Tibial nerve (tissue), 4 donors: Measurements from ENCODE around the gene SELENOS. TPM values are rescaled to one million over a fixed set of nuclear protein-coding genes. Genes with fewer than 3 reads are reported as not detected.

Experiments used
- DNase-seq, 2 donors: peaks; one replicate each; pipeline ENCODE4 v3.0.0-alpha.2; 2019; ENCODE audit warnings: low spot score in 2 of 2
- H3K27ac ChIP-seq, 4 donors: fragments of 200-600 bp; sonication (generic) in 3 of 4; one replicate each; pipeline ENCODE4 v1.5.1; 2017 to 2019; ENCODE audit warnings: mild to moderate bottlenecking in 1 of 4
- H3K27me3 ChIP-seq, 2 donors: fragments of 200-600 bp; sonication (generic) in 1 of 2; one replicate each; pipeline versions ENCODE4 v1.5.1 to v1.6.0; 2017 to 2019
- H3K36me3 ChIP-seq, 3 donors: fragments of 200-600 bp; sonication (generic); one replicate each; pipeline ENCODE4 v1.5.1; 2018 to 2019
- H3K4me1 ChIP-seq, 4 donors: fragments of 200-600 bp; sonication (generic) in 3 of 4; one replicate each; pipeline ENCODE4 v1.5.1; 2017 to 2019
- H3K4me3 ChIP-seq, 4 donors: fragments of 200-600 bp; sonication (generic) in 3 of 4; one replicate each; pipeline ENCODE4 v1.5.1; 2017 to 2019; ENCODE audit warnings: mild to moderate bottlenecking in 1 of 4, moderate library complexity in 1 of 4
- H3K9me3 ChIP-seq, 4 donors: fragments of 200-600 bp; sonication (generic) in 3 of 4; one replicate each; pipeline ENCODE4 v1.5.1; 2017 to 2019
- CTCF ChIP-seq, 5 experiments: fragments of 200-600 bp in 3 of 5; fragments of 450-650 bp in 2 of 5; sonication (generic) in 3 of 5; IDR thresholded peaks; one replicate each; pipeline ENCODE4 v1.5.1; 2016 to 2019; ENCODE audit warnings: antibody characterized with exemption in 5 of 5, mild to moderate bottlenecking in 3 of 5, moderate library complexity in 2 of 5
- EP300 ChIP-seq, 2 donors: sonication (generic); formaldehyde crosslinking; IDR thresholded peaks; one replicate each; pipeline ENCODE4 v1.6.1; 2017; ENCODE audit warnings: antibody characterized with exemption in 2 of 2, mild to moderate bottlenecking in 1 of 2
- POLR2A ChIP-seq, 2 donors: fragments of 450-650 bp; IDR thresholded peaks; one replicate each; pipeline ENCODE4 v1.6.1; 2017; ENCODE audit warnings: antibody characterized with exemption in 2 of 2, mild to moderate bottlenecking in 2 of 2, moderate library complexity in 2 of 2
- WGBS, 2 donors: methylation state at CpG; one replicate each; pipeline ENCODE4 v1.1.5; 2018; 5-methylcytosine and 5-hydroxymethylcytosine counted together
- total RNA-seq, 4 donors: library from RNA; depleted of rRNA; stranded (reverse); fragments of >200 nt; gene quantifications; one replicate each; pipeline ENCODE4 v1.1.0, GENCODE V29; 2016

The SELENOS gene
- total RNA-seq, 4 donors from 2014 or later, result 64.8 to 104 (median 88.0) TPM

- Histone ChIP-seq H3K4me1 (no peaks in the 10 kb centered on the region), H3K4me3 (no peak overlapping the region), H3K27ac (no peak overlapping the region), H3K27me3 (peaks cover 0 to 9% of the 10 kb centered on the region in 2 donors), H3K36me3 (no peaks in the 10 kb centered on the region), H3K9me3 (no peaks in the 10 kb centered on the region)
- DNase-seq, result no peak
- 84 to 86% methylated on average over 20 of the region's 20 CpGs for WGBS, 2 donors
- TF ChIP-seq CTCF (IDR thresholded peaks at IDR 0.05), result no peak
- TF ChIP-seq POLR2A (IDR thresholded peaks at IDR 0.05), result no peak
Observed at GRCh38 chr15:101318147-101318819, 41.0 kb upstream of the SELENOS start.

GRCh38 chr15:101317336-101317872 is 40.1 kb upstream of the SELENOS start:
- Histone ChIP-seq H3K4me3 (no peak overlapping the region), H3K9me3 (no peaks in the 10 kb centered on the region), H3K27ac (no peak overlapping the region), H3K4me1 (no peaks in the 10 kb centered on the region), H3K27me3 (peaks cover 0 to 9% of the 10 kb centered on the region in 2 donors), H3K36me3 (no peaks in the 10 kb centered on the region)
- WGBS, 2 donors, result 79 to 84% methylated on average over 6 of the region's 6 CpGs
- no peak for DNase-seq
- TF ChIP-seq CTCF (IDR thresholded peaks at IDR 0.05) (no peak), POLR2A (IDR thresholded peaks at IDR 0.05) (no peak), EP300 (IDR thresholded peaks at IDR 0.05) (no peak)

- Histone ChIP-seq H3K27ac (no peak overlapping the region), H3K36me3 (no peaks in the 10 kb centered on the region), H3K27me3 (peaks cover 0 to 9% of the 10 kb centered on the region in 2 donors), H3K4me3 (no peak overlapping the region), H3K4me1 (no peaks in the 10 kb centered on the region), H3K9me3 (no peaks in the 10 kb centered on the region)
- DNase-seq, result no peak
- TF ChIP-seq CTCF (IDR thresholded peaks at IDR 0.05), result no peak
- no peak for TF ChIP-seq POLR2A (IDR thresholded peaks at IDR 0.05)
- no peak for TF ChIP-seq EP300 (IDR thresholded peaks at IDR 0.05)
- 75 to 87% methylated on average over 4 to 5 of the region's 5 CpGs for WGBS, 2 donors
Observed at GRCh38 chr15:101316529-101316928, 39.2 kb upstream of the SELENOS start.

GRCh38 chr15:101315736-101316135 is 38.5 kb upstream of the SELENOS start:
- DNase-seq, result no peak
- Histone ChIP-seq H3K36me3 (no peaks in the 10 kb centered on the region), H3K27ac (no peak overlapping the region), H3K27me3 (peaks cover 0 to 9% of the 10 kb centered on the region in 2 donors), H3K4me3 (no peak overlapping the region), H3K9me3 (no peaks in the 10 kb centered on the region), H3K4me1 (no peaks in the 10 kb centered on the region)
- 91 to 92% methylated on average over 10 of the region's 10 CpGs for WGBS, 2 donors
- no peak for TF ChIP-seq POLR2A (IDR thresholded peaks at IDR 0.05)
- no peak for TF ChIP-seq CTCF (IDR thresholded peaks at IDR 0.05)
- TF ChIP-seq EP300 (IDR thresholded peaks at IDR 0.05), result no peak

GRCh38 chr15:101314336-101315125 is 37.2 kb upstream of the SELENOS start:
- H3K4me1 ChIP-seq, result no peaks in the 10 kb centered on the region
- peaks cover 0 to 10% of the 10 kb centered on the region in 2 donors for H3K27me3 ChIP-seq
- H3K9me3 ChIP-seq, result no peaks in the 10 kb centered on the region
- no peak overlapping the region for H3K4me3 ChIP-seq
- no peak overlapping the region for H3K27ac ChIP-seq
- WGBS, 2 donors, result 83 to 84% methylated on average over 18 to 19 of the region's 19 CpGs
- no peaks in the 10 kb centered on the region for H3K36me3 ChIP-seq
- no peak for DNase-seq
- TF ChIP-seq POLR2A (IDR thresholded peaks at IDR 0.05), result no peak
- TF ChIP-seq EP300 (IDR thresholded peaks at IDR 0.05), result no peak
